ENCODE results near the gene CERS6. TPM values are rescaled to one million over a fixed set of nuclear protein-coding genes. Genes with fewer than 3 reads are reported as not detected.

CERS6 gene
- total RNA-seq, 1 donor from 2014 or later: 30.8 TPM

DNA sequence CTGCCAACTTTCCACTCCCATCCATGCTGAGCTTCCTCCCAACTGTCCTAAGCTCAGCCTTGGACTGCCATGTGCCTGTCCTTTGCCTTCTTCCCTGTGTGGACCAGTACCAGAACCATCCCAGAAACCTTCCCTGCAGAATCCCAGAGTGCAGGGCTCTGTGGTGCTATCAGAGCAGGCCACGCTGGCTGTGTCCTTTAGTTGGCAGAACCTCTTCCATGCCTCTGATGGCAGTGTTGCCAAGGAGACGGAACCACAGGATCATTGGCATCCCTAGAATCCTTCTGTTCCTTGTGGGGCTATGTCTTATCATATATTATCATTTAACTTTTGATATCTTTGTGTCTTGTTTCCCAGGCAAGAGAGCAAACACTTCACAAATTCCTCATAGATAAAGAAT, 273.4 kb downstream of the CERS6 start:
- no peaks in the 10 kb centered on the region for H3K27me3 Mint-ChIP-seq (ENCODE audit: low read depth)
- H3K4me1 Mint-ChIP-seq (ENCODE audit: low read depth): peaks cover 27% of the 10 kb centered on the region
- no peak overlapping the region for H3K27ac Mint-ChIP-seq (ENCODE audit: unreplicated experiment)
- peaks cover 4% of the 10 kb centered on the region for H3K36me3 Mint-ChIP-seq (ENCODE audit: low read depth)
- no peak overlapping the region for H3K4me3 Mint-ChIP-seq (ENCODE audit: unreplicated experiment)
- no peak for DNase-seq (ENCODE audit: low spot score)
- H3K9me3 Mint-ChIP-seq (ENCODE audit: low read depth): no peaks in the 10 kb centered on the region
- TF ChIP-seq, protein P1, sequence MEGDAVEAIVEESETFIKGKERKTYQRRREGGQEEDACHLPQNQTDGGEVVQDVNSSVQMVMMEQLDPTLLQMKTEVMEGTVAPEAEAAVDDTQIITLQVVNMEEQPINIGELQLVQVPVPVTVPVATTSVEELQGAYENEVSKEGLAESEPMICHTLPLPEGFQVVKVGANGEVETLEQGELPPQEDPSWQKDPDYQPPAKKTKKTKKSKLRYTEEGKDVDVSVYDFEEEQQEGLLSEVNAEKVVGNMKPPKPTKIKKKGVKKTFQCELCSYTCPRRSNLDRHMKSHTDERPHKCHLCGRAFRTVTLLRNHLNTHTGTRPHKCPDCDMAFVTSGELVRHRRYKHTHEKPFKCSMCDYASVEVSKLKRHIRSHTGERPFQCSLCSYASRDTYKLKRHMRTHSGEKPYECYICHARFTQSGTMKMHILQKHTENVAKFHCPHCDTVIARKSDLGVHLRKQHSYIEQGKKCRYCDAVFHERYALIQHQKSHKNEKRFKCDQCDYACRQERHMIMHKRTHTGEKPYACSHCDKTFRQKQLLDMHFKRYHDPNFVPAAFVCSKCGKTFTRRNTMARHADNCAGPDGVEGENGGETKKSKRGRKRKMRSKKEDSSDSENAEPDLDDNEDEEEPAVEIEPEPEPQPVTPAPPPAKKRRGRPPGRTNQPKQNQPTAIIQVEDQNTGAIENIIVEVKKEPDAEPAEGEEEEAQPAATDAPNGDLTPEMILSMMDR (IDR thresholded peaks at IDR 0.05): no peak

DNA sequence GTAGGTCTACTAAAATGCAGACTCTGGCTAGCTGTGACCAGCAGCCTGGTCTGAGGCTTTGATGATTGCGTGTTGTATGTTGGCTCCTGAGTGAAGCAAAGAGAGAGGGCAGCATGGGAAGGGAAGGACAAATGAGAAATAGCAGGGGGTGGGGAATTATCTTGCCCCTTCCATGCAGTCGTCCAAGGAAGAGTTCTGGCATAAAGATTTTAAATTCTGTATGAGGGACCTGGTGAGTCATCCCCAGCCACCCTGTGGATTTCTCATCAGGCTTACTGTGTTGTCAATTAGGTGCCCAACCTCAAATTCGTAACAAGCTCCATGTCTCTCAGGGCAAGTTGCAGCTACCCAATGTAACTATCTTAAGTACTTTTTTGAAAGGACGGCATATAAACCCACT, 274.3 kb downstream of the CERS6 start:
- H3K36me3 Mint-ChIP-seq (ENCODE audit: low read depth): peaks cover 4% of the 10 kb centered on the region
- H3K27ac Mint-ChIP-seq (ENCODE audit: unreplicated experiment): peak overlapping the region; percentile 23
- H3K4me1 Mint-ChIP-seq (ENCODE audit: low read depth): peaks cover 27% of the 10 kb centered on the region
- H3K9me3 Mint-ChIP-seq (ENCODE audit: low read depth): no peaks in the 10 kb centered on the region
- no peaks in the 10 kb centered on the region for H3K27me3 Mint-ChIP-seq (ENCODE audit: low read depth)
- DNase-seq (ENCODE audit: low spot score): no peak
- TF ChIP-seq, protein P1 (IDR thresholded peaks at IDR 0.05): no peak
- H3K4me3 Mint-ChIP-seq (ENCODE audit: unreplicated experiment): no peak overlapping the region

DNA sequence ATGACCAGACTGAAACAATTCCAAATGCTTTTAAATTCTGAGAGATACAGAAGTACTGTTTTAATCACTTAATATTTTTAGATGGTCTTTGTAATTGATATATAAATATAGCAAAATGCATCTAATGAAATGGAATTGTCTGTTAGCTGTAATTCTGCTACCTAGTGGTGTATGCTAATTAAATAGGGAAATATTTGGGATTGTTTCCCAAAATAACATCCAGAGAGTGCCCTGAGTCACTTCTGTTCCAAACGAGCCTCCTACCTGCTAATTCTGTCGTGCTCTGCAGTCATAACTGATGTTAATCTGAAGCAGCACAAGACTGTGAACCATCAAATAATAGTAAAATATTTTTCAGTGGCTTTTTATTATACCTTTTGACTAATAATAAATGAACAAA, 274.9 kb downstream of the CERS6 start:
- no peaks in the 10 kb centered on the region for H3K9me3 Mint-ChIP-seq (ENCODE audit: low read depth)
- H3K4me1 Mint-ChIP-seq (ENCODE audit: low read depth): peaks cover 27% of the 10 kb centered on the region
- peaks cover 4% of the 10 kb centered on the region for H3K36me3 Mint-ChIP-seq (ENCODE audit: low read depth)
- no peak overlapping the region for H3K27ac Mint-ChIP-seq (ENCODE audit: unreplicated experiment)
- no peaks in the 10 kb centered on the region for H3K27me3 Mint-ChIP-seq (ENCODE audit: low read depth)
- TF ChIP-seq, protein P1 (IDR thresholded peaks at IDR 0.05): no peak
- H3K4me3 Mint-ChIP-seq (ENCODE audit: unreplicated experiment): no peak overlapping the region
- DNase-seq (ENCODE audit: low spot score): no peak

DNA sequence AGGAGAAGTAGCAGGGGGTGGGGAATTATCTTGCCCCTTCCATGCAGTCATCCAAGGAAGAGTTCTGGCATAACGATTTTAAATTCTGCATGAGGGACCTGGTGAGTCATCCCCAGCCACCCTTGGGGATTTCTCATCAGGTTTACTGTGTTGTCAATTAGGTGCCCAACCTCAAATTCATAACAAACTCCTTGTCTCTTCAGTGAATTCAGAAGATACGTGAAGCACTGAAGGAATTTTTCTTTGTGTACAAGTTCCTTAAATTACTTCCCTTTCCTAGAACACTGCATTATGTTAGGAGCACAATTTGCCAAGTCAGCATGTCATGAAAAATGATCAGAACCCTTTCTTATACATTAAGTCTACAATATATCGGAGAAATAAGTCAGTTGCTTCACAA, 275.5 kb downstream of the CERS6 start:
- Mint-ChIP-seq H3K4me1 (ENCODE audit: low read depth) (peaks cover 27% of the 10 kb centered on the region), H3K9me3 (ENCODE audit: low read depth) (no peaks in the 10 kb centered on the region), H3K36me3 (ENCODE audit: low read depth) (peaks cover 4% of the 10 kb centered on the region), H3K4me3 (ENCODE audit: unreplicated experiment) (no peak overlapping the region), H3K27me3 (ENCODE audit: low read depth) (no peaks in the 10 kb centered on the region), H3K27ac (ENCODE audit: unreplicated experiment) (no peak overlapping the region)
- no peak for DNase-seq (ENCODE audit: low spot score)
- TF ChIP-seq, protein P1 (IDR thresholded peaks at IDR 0.05): no peak

DNA sequence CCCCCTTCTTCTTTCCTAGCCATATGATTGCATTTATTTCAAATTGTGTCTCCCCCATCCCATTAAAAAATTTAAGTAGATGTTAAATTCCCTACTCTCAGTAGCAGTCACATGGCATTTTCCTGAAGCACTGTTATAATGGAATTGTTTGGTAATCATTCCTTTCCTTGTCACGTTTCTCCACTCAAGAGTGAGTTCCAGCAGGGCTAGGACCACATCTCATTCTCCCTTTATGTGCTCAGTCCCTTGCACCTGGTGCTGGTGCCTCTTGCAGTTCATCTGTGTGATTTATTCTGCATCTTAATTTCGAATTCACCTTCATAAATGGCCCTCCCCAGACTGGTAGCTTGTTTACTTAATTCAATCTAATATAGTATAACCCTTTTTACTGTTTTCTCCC, 276.0 kb downstream of the CERS6 start:
- H3K27me3 Mint-ChIP-seq (ENCODE audit: low read depth): no peaks in the 10 kb centered on the region
- H3K27ac Mint-ChIP-seq (ENCODE audit: unreplicated experiment): no peak overlapping the region
- no peak overlapping the region for H3K4me3 Mint-ChIP-seq (ENCODE audit: unreplicated experiment)
- no peak for DNase-seq (ENCODE audit: low spot score)
- peaks cover 27% of the 10 kb centered on the region for H3K4me1 Mint-ChIP-seq (ENCODE audit: low read depth)
- H3K36me3 Mint-ChIP-seq (ENCODE audit: low read depth): peaks cover 5% of the 10 kb centered on the region
- no peaks in the 10 kb centered on the region for H3K9me3 Mint-ChIP-seq (ENCODE audit: low read depth)
- TF ChIP-seq, protein P1 (IDR thresholded peaks at IDR 0.05): no peak
